Ascending aorta (tissue), 2 donors: Measurements from ENCODE around the gene MYEOV. TPM values are rescaled to one million over a fixed set of nuclear protein-coding genes. Genes with fewer than 3 reads are reported as not detected.

Experiments
- DNase-seq, 2 donors: peaks; one replicate each; pipeline ENCODE4 v3.0.0-alpha.2; 2019; ENCODE audit warnings: low spot score in 2 of 2
- H3K27ac ChIP-seq, 2 donors: fragments of 200-600 bp; sonication (generic); one replicate each; pipeline ENCODE4 v1.5.1; 2016 to 2017; ENCODE audit warnings: mild to moderate bottlenecking in 1 of 2
- H3K27me3 ChIP-seq: fragments of 200-600 bp; sonication (generic); one replicate; pipeline ENCODE4 v1.5.1; 2017
- H3K36me3 ChIP-seq, 2 donors: fragments of 200-600 bp; sonication (generic); one replicate each; pipeline ENCODE4 v1.5.1; 2016
- H3K4me1 ChIP-seq, 2 donors: fragments of 200-600 bp; sonication (generic); one replicate each; pipeline ENCODE4 v1.5.1; 2016 to 2017; ENCODE audit warnings: mild to moderate bottlenecking in 1 of 2
- H3K4me3 ChIP-seq, 2 donors: fragments of 200-600 bp; sonication (generic); one replicate each; pipeline ENCODE4 v1.5.1; 2016 to 2017; ENCODE audit warnings: mild to moderate bottlenecking in 1 of 2
- H3K9me3 ChIP-seq, 2 donors: fragments of 200-600 bp; sonication (generic); one replicate each; pipeline ENCODE4 v1.5.1; 2016
- CTCF ChIP-seq, 3 experiments: fragments of 200-600 bp in 2 of 3; fragments of 450-650 bp in 1 of 3; sonication (generic) in 2 of 3; IDR thresholded peaks; one replicate each; pipeline ENCODE4 v1.5.1; 2016 to 2019; ENCODE audit warnings: antibody characterized with exemption in 3 of 3, mild to moderate bottlenecking in 1 of 3, moderate library complexity in 1 of 3
- intact Hi-C: fragments of 100-400 bp; cut with DNase I; formaldehyde crosslinking; loops from one replicate; pipeline ENCODE4 v1.15.1; 2023
- total RNA-seq: library from RNA; depleted of rRNA; stranded (reverse); fragments of >200 nt; gene quantifications from one replicate; pipeline ENCODE4 v1.1.0, GENCODE V29; 2016

The MYEOV gene
- total RNA-seq, 1 donor from 2014 or later, result not detected

DNA sequence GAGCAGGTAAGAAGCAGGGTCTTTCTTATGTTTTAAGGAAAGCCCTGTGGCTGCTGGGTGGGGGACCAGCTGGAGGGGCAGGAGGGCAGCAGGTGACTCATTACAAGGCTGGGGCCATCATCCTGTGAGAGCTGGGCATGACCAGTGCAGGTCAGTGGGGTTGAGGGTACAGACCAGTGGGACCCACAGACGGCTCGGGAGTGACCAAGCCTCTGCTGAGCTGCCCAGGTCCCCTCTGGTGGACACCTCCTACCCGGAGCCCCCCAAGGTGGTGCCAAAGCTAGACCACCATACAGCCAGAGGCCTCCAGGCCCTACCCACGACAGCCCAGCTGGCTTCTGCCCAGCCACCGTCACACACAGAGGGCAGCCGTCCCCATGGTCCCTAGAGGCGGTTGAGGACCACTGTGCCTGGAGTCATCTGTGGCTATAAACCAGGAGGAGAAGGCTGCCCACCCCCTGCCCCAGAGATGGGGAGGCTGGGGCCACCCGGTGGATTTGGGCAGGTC is 670 bp downstream of the MYEOV start:
- intact Hi-C loops, result loop anchor here (5.0 to 10.0 kb wide), 2 partner anchors 123 to 290 kb away; no protein-coding TSS in a partner anchor
- no peaks in the 10 kb centered on the region for H3K36me3 ChIP-seq
- TF ChIP-seq CTCF (IDR thresholded peaks at IDR 0.05), result no peak
- H3K27ac ChIP-seq, result no peak overlapping the region
- H3K27me3 ChIP-seq, result no peaks in the 10 kb centered on the region
- DNase-seq, result no peak
- no peaks in the 10 kb centered on the region for H3K9me3 ChIP-seq
- peaks cover 18 to 31% of the 10 kb centered on the region in 2 donors for H3K4me1 ChIP-seq
- no peak overlapping the region for H3K4me3 ChIP-seq

GRCh38 chr11:69295079-69295994 is 1.4 kb downstream of the MYEOV start:
- Histone ChIP-seq H3K4me3 (no peak overlapping the region), H3K9me3 (no peaks in the 10 kb centered on the region), H3K4me1 (peaks cover 18 to 31% of the 10 kb centered on the region in 2 donors), H3K27me3 (no peaks in the 10 kb centered on the region), H3K36me3 (no peaks in the 10 kb centered on the region), H3K27ac (no peak overlapping the region)
- intact Hi-C loops, result loop anchor here (5.0 to 10.0 kb wide), 2 partner anchors 122 to 291 kb away; no protein-coding TSS in a partner anchor
- no peak for TF ChIP-seq CTCF (IDR thresholded peaks at IDR 0.05)
- DNase-seq, result no peak

DNA sequence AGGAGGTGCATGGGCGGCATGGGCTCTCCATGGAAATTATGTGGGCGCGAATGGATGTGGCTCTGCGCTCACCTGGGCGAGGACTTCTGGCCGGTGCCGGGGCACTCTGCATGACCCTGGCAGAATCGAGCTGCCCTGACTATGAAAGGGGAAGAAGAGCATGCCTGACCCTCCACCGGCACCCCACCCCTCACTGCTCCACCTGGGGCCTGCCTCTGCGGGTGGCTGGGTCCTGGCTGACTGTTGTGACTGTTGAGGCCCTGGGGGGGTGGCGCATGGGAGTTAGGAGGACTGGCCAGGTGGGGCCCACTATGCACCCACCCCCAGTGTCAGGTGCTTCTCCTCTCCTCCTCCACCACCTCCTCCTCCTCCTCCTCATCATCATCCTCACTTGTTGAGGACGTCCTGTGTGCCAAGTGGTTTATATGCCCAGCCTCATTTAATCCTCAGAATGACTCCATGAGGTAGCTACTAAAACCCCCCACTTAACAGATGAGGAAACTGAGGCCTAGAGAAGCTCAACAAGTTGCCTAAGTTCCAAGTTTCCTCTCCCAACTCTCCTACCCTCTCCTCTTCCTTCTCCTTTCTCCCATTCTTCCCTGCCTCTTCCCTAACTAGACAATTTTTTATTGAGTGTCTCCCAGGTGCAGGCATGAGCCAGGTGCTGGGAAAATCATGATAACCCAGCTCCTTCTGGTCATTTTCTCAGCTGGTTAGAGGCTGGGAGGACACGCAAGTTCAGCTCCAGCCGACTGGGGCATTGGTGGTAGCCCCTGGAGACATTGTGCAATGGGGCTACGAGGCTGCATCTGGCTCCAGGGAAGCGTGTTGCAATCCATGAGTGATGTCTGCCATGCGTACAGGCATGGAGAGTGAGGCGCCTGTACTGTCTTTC is 2.3 kb downstream of the MYEOV start:
- intact Hi-C loops, result loop anchor here (2.0 to 10.0 kb wide), 3 partner anchors 121 to 291 kb away; no protein-coding TSS in a partner anchor

GRCh38 chr11:69296890-69297786 is 3.2 kb downstream of the MYEOV start:
- Histone ChIP-seq H3K4me1 (peaks cover 25 to 36% of the 10 kb centered on the region in 2 donors), H3K27ac (peak overlapping the region; percentile 85 to 93), H3K9me3 (no peaks in the 10 kb centered on the region), H3K4me3 (peak overlapping the region in 1 of 2 donors; percentile 39), H3K27me3 (no peaks in the 10 kb centered on the region), H3K36me3 (no peaks in the 10 kb centered on the region)
- intact Hi-C loops, result loop anchor here (1.0 to 10.0 kb wide), 6 partner anchors 25 to 292 kb away; no protein-coding TSS in a partner anchor
- no peak for TF ChIP-seq CTCF (IDR thresholded peaks at IDR 0.05)
- DNase-seq, result peak; percentile 85 to 98

More for the DNA sequence above, 2.3 kb downstream of the MYEOV start:
- DNase-seq, result peak in 1 of 2 donors; percentile 85
- H3K27me3 ChIP-seq, result no peaks in the 10 kb centered on the region
- no peak for TF ChIP-seq CTCF (IDR thresholded peaks at IDR 0.05)
- peak overlapping the region; percentile 85 to 93 for H3K27ac ChIP-seq
- H3K4me3 ChIP-seq, result peak overlapping the region in 1 of 2 donors; percentile 39
- H3K9me3 ChIP-seq, result no peaks in the 10 kb centered on the region
- H3K4me1 ChIP-seq, result peaks cover 18 to 31% of the 10 kb centered on the region in 2 donors
- H3K36me3 ChIP-seq, result no peaks in the 10 kb centered on the region
